CD14-positive monocyte (primary cell): ENCODE data around the gene MYO16. TPM values are rescaled to one million over a fixed set of nuclear protein-coding genes. Genes with fewer than 3 reads are reported as not detected.

Source experiments
- DNase-seq, 3 donors: peaks; one replicate each; pipeline ENCODE4 v3.0.0-alpha.2; 2011 to 2022
- H2AFZ ChIP-seq: 2 replicates; pipeline ENCODE4 v1.6.0; 2012; ENCODE audit warnings: mild to moderate bottlenecking, low read depth, low read length, inconsistent platforms; ENCODE audit not compliant: insufficient read depth, poor library complexity, severe bottlenecking
- H3K27ac ChIP-seq, 2 donors: 1 replicate in 1 of 2; 2 replicates in 1 of 2; pipeline ENCODE4 v1.5.1; 2012 to 2013; ENCODE audit warnings: low read length in 2 of 2, control low read depth in 1 of 2, inconsistent platforms in 1 of 2, low read depth in 1 of 2, mild to moderate bottlenecking in 1 of 2
- H3K27me3 ChIP-seq, 2 donors: one replicate each; pipeline versions ENCODE4 v1.6.0 to v1.6.1; 2011 to 2013; ENCODE audit warnings: low read length in 2 of 2; ENCODE audit not compliant: control insufficient read depth in 2 of 2, insufficient read depth in 2 of 2
- H3K36me3 ChIP-seq, 2 donors: replicated peaks in 1 of 2; 1 replicate in 1 of 2; 2 replicates in 1 of 2; pipeline versions ENCODE4 v1.5.1 to v1.6.1; 2012 to 2013; ENCODE audit warnings: low read length in 2 of 2, control low read depth in 1 of 2, inconsistent platforms in 1 of 2, mild to moderate bottlenecking in 1 of 2; ENCODE audit not compliant: insufficient read depth in 2 of 2, control insufficient read depth in 1 of 2
- H3K4me1 ChIP-seq, 2 donors: 1 replicate in 1 of 2; 2 replicates in 1 of 2; pipeline versions ENCODE4 v1.5.1 to v1.6.1; 2012 to 2013; ENCODE audit warnings: low read length in 2 of 2, control low read depth in 1 of 2, inconsistent platforms in 1 of 2, mild to moderate bottlenecking in 1 of 2, moderate library complexity in 1 of 2; ENCODE audit not compliant: insufficient read depth in 2 of 2, control insufficient read depth in 1 of 2
- H3K4me2 ChIP-seq: replicated peaks from 2 replicates; pipeline ENCODE3; 2012; ENCODE audit warnings: low read length, moderate library complexity, mild to moderate bottlenecking; ENCODE audit not compliant: poor library complexity, severe bottlenecking; ENCODE audit errors: extremely low read depth
- H3K4me3 ChIP-seq, 3 experiments: fragments of 200-600 bp in 1 of 3; sonication (generic) in 1 of 3; replicated peaks in 1 of 3; 1 replicate in 2 of 3; 2 replicates in 1 of 3; pipeline ENCODE4 v1.5.1; 2011 to 2013; ENCODE audit warnings: low read length in 3 of 3, mild to moderate bottlenecking in 3 of 3, control low read depth in 2 of 3, low read depth in 2 of 3, inconsistent platforms in 1 of 3, moderate library complexity in 1 of 3
- H3K79me2 ChIP-seq: 2 replicates; pipeline ENCODE4 v1.6.0; 2012; ENCODE audit warnings: mild to moderate bottlenecking, control low read depth, inconsistent platforms, low read length, moderate library complexity; ENCODE audit not compliant: insufficient read depth
- H3K9ac ChIP-seq: 2 replicates; pipeline ENCODE4 v1.6.0; 2017; ENCODE audit warnings: low read length, mild to moderate bottlenecking; ENCODE audit not compliant: insufficient read depth, poor library complexity, severe bottlenecking
- H3K9me3 ChIP-seq, 2 donors: replicated peaks in 1 of 2; 1 replicate in 1 of 2; 2 replicates in 1 of 2; pipeline versions ENCODE4 v1.5.1 to v1.6.1; 2012 to 2013; ENCODE audit warnings: low read length in 2 of 2, control low read depth in 1 of 2; ENCODE audit not compliant: control insufficient read depth in 1 of 2, insufficient read depth in 1 of 2
- H4K20me1 ChIP-seq: 2 replicates; pipeline ENCODE4 v1.6.0; 2012; ENCODE audit warnings: mild to moderate bottlenecking, low read length, control low read depth, moderate library complexity; ENCODE audit not compliant: insufficient read depth
- H3K27ac Mint-ChIP-seq, 7 donors: one replicate each; pipeline ENCODE4 v1.8.0; 2020; ENCODE audit warnings: mild to moderate bottlenecking in 7 of 7, mixed read lengths in 7 of 7, moderate library complexity in 6 of 7, inconsistent platforms in 2 of 7
- H3K27me3 Mint-ChIP-seq, 3 donors: one replicate each; pipeline ENCODE4 v1.8.0; 2021 to 2022; ENCODE audit warnings: low read depth in 3 of 3, mild to moderate bottlenecking in 3 of 3, mixed read lengths in 3 of 3, moderate library complexity in 3 of 3, inconsistent platforms in 1 of 3
- H3K36me3 Mint-ChIP-seq, 2 donors: one replicate each; pipeline ENCODE4 v1.8.0; 2020; ENCODE audit warnings: mixed read lengths in 2 of 2, inconsistent platforms in 1 of 2, mild to moderate bottlenecking in 1 of 2
- H3K4me1 Mint-ChIP-seq: one replicate; pipeline ENCODE4 v1.8.0; 2020; ENCODE audit warnings: mild to moderate bottlenecking, mixed read lengths
- H3K4me3 Mint-ChIP-seq, 2 donors: one replicate each; pipeline ENCODE4 v1.8.0; 2020; ENCODE audit warnings: mild to moderate bottlenecking in 2 of 2, mixed read lengths in 2 of 2, moderate library complexity in 1 of 2
- H3K9me3 Mint-ChIP-seq, 7 donors: one replicate each; pipeline ENCODE4 v1.8.0; 2020 to 2022; ENCODE audit warnings: mixed read lengths in 7 of 7, mild to moderate bottlenecking in 6 of 7, moderate library complexity in 6 of 7, inconsistent platforms in 2 of 7
- CTCF ChIP-seq: fragments of 200-600 bp; IDR thresholded peaks from one replicate; pipeline ENCODE4 v1.8.0; 2022; ENCODE audit warnings: antibody characterized with exemption, mild to moderate bottlenecking
- WGBS: methylation state at CpG from one replicate; pipeline ENCODE4 v1.1.5; 2013; ENCODE audit warnings: missing lambda C conversion rate; ENCODE audit not compliant: insufficient coverage; 5-methylcytosine and 5-hydroxymethylcytosine counted together
- intact Hi-C, 2 donors: fragments of 100-400 bp; cut with micrococcal nuclease; formaldehyde crosslinking; loops; one replicate each; pipeline versions ENCODE4 v1.15.0 to v1.15.1; 2023
- polyA plus RNA-seq, 3 donors: library from polyadenylated mRNA; depleted of rRNA in 1 of 3; unstranded in 2 of 3; stranded (reverse) in 1 of 3; fragments of 300-500 nt in 2 of 3; fragments of >200 nt in 1 of 3; fragmentation: Illumina TruSeq in 2 of 3; gene quantifications; 1 replicate in 2 of 3; 2 replicates in 1 of 3; pipeline ENCODE4 v1.2.3, GENCODE V29; 2012 to 2021

Gene MYO16
- polyA plus RNA-seq, 3 donors, result not detected

- Mint-ChIP-seq H3K4me3 (no peak overlapping the region), H3K9me3 (peaks cover 0 to 5% (median 0%) of the 10 kb centered on the region in 7 donors), H3K27me3 (peaks cover 0 to 4% (median 1%) of the 10 kb centered on the region in 3 donors), H3K36me3 (no peaks in the 10 kb centered on the region), H3K27ac (no peak overlapping the region), H3K4me1 (no peaks in the 10 kb centered on the region)
- H2AFZ ChIP-seq, result no peak overlapping the region
- no peak for DNase-seq
- no peak for TF ChIP-seq CTCF
- H3K27me3 ChIP-seq, result no peaks in the 10 kb centered on the region
- H3K9me3 ChIP-seq, result no peaks in the 10 kb centered on the region
- no peak overlapping the region for H3K9ac ChIP-seq
- no peak overlapping the region for H3K4me3 ChIP-seq
- 100% methylated on average over 1 of the region's 6 CpGs for WGBS
- H4K20me1 ChIP-seq, result no peaks in the 10 kb centered on the region
- no peak overlapping the region for H3K27ac ChIP-seq
- no peaks in the 10 kb centered on the region for H3K79me2 ChIP-seq
- H3K36me3 ChIP-seq, result no peaks in the 10 kb centered on the region
- no peak overlapping the region for H3K4me2 ChIP-seq
- intact Hi-C loops, result no loop called here
- no peaks in the 10 kb centered on the region for H3K4me1 ChIP-seq
Observed at GRCh38 chr13:108925070-108925469, 295.7 kb downstream of the MYO16 start.

DNA sequence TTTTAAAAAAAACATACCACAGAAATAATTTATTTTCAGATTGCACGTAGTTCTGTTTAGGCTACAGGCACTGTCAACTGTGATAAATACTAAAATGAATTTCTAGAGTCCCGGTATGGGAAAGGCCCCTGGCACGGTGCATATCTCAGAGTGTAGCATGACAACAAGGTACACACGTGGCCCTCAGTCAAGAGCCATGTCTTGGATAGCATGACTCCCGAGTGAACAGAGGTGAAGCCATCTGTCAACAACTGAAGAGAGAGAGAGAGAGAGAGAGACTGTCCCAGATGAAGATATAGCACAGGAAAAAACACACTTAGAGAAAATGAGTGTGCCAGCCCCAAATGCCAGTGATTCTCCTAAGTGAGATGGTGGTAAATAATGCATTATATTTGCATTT is 297.5 kb downstream of the MYO16 start:
- no peaks in the 10 kb centered on the region for H3K79me2 ChIP-seq
- no peaks in the 10 kb centered on the region for H3K4me1 ChIP-seq
- no peak overlapping the region for H3K4me3 ChIP-seq
- no peak overlapping the region for H3K9ac ChIP-seq
- no peaks in the 10 kb centered on the region for H3K27me3 ChIP-seq
- 94% methylated on average over 5 of the region's 5 CpGs for WGBS
- Mint-ChIP-seq H3K27me3 (peaks cover 0 to 4% (median 3%) of the 10 kb centered on the region in 3 donors), H3K4me3 (no peak overlapping the region), H3K36me3 (no peaks in the 10 kb centered on the region), H3K9me3 (peaks cover 0 to 5% (median 0%) of the 10 kb centered on the region in 7 donors), H3K27ac (no peak overlapping the region), H3K4me1 (no peaks in the 10 kb centered on the region)
- H3K4me2 ChIP-seq, result no peak overlapping the region
- no peak overlapping the region for H2AFZ ChIP-seq
- no peaks in the 10 kb centered on the region for H4K20me1 ChIP-seq
- TF ChIP-seq CTCF, result no peak
- DNase-seq, result no peak
- no peak overlapping the region for H3K27ac ChIP-seq
- no peaks in the 10 kb centered on the region for H3K36me3 ChIP-seq
- intact Hi-C loops, result no loop called here
- no peaks in the 10 kb centered on the region for H3K9me3 ChIP-seq
